ENCODE data around the gene SLC12A7.

- TF ChIP-seq, protein P1, sequence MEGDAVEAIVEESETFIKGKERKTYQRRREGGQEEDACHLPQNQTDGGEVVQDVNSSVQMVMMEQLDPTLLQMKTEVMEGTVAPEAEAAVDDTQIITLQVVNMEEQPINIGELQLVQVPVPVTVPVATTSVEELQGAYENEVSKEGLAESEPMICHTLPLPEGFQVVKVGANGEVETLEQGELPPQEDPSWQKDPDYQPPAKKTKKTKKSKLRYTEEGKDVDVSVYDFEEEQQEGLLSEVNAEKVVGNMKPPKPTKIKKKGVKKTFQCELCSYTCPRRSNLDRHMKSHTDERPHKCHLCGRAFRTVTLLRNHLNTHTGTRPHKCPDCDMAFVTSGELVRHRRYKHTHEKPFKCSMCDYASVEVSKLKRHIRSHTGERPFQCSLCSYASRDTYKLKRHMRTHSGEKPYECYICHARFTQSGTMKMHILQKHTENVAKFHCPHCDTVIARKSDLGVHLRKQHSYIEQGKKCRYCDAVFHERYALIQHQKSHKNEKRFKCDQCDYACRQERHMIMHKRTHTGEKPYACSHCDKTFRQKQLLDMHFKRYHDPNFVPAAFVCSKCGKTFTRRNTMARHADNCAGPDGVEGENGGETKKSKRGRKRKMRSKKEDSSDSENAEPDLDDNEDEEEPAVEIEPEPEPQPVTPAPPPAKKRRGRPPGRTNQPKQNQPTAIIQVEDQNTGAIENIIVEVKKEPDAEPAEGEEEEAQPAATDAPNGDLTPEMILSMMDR (IDR thresholded peaks at IDR 0.05): no peak
- TF ChIP-seq POLR2A (IDR thresholded peaks at IDR 0.05): no peak
Observed at GRCh38 chr5:1086137-1086536, 25.7 kb downstream of the SLC12A7 start.

All from thyroid gland (tissue), 4 donors.